Fibroblast of skin of right quadriceps (primary cell): ENCODE results near the gene ANGPTL5.
"Not testable (repeated sequence)": the region's sequence is repeated elsewhere in the genome, so short reads cannot be mapped to it uniquely, and the experiment has no call there.

ENCODE experiments used
- DNase-seq: peaks from one replicate; pipeline ENCODE4 v3.0.0-alpha.2; 2013

The ANGPTL5 gene

DNA sequence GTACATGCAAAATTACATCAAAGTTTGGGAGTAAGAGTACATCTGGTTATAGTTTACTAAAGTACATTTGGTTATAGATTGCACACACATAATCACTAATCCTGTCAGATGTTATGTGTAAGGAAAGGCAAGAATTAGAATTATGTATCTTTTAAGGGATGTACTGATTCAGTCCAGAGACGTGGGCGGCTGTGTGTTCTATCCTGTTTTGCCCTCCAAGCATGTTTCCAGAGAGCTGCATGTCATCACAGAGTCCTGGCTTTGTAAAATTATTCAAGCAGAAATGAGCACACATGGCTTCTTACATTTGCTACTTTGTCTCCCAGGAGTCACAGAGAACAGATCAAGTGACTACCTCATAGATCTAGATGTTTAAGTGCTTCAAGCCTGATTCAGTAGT is 34.7 kb downstream of the ANGPTL5 start:
- DNase-seq = no peak

- peak; percentile 65 for DNase-seq
Measured at GRCh38 chr11:101880222-101880621, 36.1 kb downstream of the ANGPTL5 start.

DNA sequence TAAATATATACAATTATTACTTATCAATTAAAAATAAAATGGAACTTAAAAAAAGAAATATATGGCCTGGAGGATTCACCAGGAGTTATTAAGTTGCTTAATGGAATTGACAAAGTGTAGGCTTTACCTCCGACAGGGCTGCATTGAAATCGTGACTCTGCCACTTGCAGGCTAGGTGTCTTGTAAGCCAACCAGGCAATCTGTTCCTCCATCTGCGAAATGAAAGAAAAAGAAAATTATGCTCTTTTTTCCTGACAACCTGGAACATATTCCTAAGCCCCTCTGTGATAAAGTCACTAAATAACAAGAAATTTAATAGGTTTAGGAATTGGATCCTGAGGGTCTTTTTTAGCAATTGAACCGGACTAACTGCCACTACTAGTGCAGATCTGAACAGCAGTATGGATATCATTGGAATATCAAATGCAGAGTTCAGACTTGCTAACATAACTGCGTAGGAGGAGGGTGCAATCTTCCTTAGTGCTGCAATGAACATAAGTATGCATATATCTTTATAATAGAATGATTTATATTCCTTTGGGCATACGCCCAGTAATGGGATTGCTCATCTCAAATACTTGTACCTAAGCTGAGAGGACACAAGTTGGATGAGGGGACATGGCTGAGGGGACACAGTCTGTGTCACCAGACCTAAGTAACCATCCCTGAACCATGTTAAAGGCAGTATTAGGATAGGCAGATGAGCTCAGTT is 44.0 kb downstream of the ANGPTL5 start:
- peak; percentile 45 for DNase-seq

GRCh38 chr11:101870510-101870909 is 45.8 kb downstream of the ANGPTL5 start:
- peak; percentile 81 for DNase-seq

GRCh38 chr11:101867951-101868350 is 48.4 kb downstream of the ANGPTL5 start:
- peak; percentile 18 for DNase-seq

- peak; percentile 77 for DNase-seq
Measured at GRCh38 chr11:101866619-101867491, 49.5 kb downstream of the ANGPTL5 start.

GRCh38 chr11:101864098-101864497 is 52.2 kb downstream of the ANGPTL5 start:
- no peak for DNase-seq

GRCh38 chr11:101863361-101863760 is 53.0 kb downstream of the ANGPTL5 start:
- DNase-seq = peak; percentile 93

- peak; percentile 85 for DNase-seq
Measured at GRCh38 chr11:101862391-101863233, 53.7 kb downstream of the ANGPTL5 start.

DNA sequence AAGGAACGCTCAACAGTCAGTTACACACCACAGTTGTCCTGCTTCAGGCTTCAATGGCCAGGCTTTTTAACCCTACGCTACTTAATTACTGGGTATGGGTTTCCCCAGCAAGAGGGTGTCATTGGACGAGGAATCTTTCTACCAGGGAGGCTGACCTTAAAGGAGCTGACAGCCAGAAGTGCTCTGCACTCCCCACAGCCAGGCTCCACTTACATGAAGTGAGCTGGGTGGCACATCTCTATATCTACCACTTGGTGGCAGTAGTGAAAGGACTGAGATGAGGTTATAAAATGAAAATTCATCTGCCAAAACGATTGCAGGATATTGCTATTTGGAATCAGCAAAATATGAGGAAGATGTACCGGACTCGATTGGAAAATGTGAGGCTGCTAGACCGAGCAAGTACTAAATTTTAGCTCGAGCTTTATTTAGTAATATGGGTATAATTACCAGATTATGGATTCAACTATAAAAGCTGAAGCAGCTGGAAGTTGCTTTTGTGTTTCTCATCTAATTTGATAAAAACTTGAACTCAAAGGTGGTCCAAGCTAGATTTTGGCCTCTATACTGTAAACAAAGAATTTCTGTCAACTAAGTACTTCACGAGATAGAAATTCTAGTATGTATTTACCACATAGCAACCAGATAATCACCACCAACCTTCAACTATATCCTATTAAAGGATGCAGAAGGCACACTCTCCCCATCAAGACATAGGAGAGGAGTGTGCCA is 55.5 kb downstream of the ANGPTL5 start:
- DNase-seq = peak; percentile 62

DNA sequence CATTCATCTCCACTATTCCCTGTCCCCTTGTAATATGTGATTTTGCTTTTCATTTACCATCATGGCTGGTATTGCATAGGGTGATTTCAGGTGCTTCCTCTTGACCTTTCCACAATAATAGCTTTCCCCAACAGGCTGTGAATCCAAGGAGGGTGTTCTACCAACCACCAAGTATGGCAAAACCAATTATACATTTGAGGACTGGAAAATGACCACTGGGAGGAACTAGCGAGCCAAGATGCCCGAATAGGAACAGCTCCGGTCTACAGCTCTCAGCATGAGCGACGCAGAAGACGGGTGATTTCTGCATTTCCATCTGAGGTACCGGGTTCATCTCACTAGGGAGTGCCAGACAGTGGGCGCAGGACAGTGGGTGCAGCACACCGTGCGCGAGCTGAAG is 64.1 kb downstream of the ANGPTL5 start:
- DNase-seq = not testable (repeated sequence)

DNA sequence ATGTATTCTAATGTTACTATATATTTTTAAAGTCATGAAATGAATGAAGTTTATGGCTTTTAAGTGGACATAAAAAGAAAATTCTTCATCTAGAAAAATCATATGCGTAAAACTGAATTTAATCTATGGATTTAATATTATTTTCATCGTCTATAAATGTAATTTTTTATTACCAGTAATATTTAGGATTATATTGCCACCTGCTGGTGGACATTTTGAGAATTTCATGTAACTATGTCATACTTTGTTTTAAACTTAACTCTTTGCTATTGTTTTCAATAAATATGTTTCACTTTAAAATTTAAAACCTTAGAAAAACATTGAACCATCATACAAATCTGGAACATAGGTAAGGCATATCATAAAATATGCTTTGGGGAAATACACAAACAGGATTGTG is 68.1 kb downstream of the ANGPTL5 start:
- peak; percentile 7 for DNase-seq

GRCh38 chr11:101844608-101845007 is 71.7 kb downstream of the ANGPTL5 start:
- DNase-seq = no peak

DNA sequence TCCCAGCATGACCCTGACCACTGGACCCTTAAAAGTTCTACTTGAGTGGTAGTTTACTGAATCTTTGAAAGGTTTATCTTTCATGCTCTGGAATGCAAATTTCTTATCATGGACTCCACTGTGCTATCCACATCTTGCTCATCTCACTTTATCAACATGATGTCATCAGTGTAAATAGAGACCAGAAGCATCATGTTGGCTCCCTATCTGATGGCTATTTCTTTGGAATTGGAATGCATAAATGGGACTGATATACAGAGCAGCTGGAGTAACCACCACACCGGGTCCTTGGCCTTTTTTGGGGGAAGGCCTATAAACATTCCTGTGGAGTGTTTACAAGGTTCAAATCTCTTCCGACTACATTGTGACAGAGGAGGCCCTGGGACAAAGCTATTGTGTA is 75.6 kb downstream of the ANGPTL5 start:
- no peak for DNase-seq
